ENCODE results near the gene LITAFD.
A peak's percentile ranks its signal among the peaks of the same experiment; 100 is the strongest.

Gene LITAFD

GRCh38 chr16:8920645-8921346 lies 38.6 kb downstream of the LITAFD start:
- DNase-seq, result no peak

DNA sequence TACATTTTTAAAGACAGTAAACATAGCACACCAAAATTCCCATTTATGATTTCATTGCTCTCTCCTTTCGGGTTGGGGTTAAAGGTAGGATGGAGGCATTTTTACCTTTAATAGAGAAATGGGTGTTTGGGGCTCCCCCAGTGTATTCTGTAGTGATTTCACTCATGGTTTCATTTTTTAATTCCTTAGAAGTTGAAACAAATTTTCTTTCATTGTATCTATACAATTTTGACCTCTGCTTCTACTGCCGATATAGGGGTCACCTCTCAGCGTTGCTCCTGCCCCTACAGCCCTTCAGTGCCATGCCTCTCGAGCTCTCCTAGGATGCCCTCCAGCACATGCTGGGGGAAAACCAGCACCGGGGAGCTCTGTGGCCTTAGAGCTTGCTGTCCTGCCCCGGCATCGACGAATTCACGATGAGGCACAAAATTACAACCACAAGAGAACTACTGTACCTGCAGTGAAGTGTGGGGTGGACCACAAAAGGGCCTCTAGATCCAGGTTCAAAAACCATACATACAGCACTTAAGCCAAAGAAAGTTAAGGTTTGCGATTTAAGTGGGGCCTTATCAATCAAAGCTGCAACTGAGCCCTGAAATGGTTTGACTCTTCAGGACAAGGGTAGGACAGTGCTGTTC lies 39.3 kb downstream of the LITAFD start:
- DNase-seq, result no peak

GRCh38 chr16:8923199-8923598 lies 41.0 kb downstream of the LITAFD start:
- no peak for DNase-seq

DNA sequence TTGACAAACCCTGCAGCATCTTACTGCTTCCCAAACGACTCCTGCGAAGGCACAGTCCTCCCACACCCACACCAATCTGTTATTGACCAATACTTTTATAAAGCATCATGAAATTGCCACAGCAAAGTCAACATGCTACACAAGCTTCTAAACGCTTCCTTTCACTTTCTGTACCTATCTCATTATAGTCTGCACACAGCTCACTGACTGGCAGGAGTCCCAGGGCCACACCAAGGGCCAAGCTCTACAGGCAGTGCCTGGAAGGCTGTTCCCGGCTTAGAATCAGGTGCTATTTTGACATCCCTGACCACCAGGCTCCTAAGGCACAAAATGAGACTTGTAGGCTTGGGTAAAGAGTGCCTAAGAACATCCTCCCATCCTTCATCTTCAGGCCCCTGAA lies 42.1 kb downstream of the LITAFD start:
- DNase-seq, result no peak

- no peak for DNase-seq
Measured at GRCh38 chr16:8925455-8925854, 43.3 kb downstream of the LITAFD start.

DNA sequence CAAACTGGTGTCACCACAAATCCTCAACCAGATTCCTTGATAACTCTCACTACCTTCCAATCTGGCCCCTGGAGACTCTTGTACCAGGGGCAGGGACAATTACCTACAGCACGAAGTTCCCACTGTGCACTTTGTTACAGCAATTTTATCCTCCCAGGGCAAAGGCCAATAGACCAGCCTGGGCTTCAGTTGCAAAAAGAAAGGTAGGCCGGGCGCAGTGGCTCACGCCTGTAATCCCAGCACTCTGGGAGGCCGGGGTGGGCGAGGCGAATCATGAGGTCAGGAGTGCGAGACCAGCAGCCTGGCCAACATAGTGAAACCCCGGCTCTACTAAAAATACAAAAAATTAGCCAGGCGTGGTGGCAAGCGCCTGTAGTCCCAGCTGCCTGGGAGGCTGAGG lies 44.7 kb downstream of the LITAFD start:
- no peak for DNase-seq

GRCh38 chr16:8928467-8928957 lies 46.4 kb downstream of the LITAFD start:
- DNase-seq, result no peak

DNA sequence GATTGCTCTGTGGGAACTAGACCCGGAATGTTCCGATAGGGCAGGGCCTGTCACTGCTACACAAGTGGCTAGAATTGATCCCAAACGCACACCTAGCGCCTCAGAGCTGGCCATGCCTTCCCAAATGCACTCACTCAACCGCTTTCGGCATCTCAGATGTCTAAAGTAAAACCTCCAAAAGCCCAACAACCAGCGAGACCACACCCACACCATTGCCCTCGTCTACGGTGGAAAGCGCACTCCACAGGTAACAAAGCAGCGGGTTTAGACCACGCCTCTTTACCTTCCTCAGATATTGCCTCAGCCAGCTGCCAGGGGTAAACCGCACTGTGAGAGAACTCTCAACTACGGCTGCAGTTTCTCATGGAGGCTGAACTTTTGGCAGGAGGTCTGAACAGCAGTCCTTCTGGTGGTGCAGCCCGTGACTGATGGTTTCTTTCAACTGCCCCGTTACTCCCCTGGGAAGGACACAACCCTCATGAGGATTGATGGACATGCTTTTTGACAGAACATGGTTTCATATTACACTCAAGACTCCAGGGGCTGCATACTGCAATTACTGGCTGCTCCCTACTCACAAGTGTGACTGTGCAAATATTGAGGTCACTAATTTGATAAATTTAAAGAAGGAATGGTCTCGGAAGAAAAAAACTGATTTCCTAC lies 47.1 kb downstream of the LITAFD start:
- no peak for DNase-seq

- DNase-seq, result peak; percentile 72
Measured at GRCh38 chr16:8931859-8932258, 49.7 kb downstream of the LITAFD start.

- DNase-seq, result no peak
Measured at GRCh38 chr16:8934601-8935000, 52.5 kb downstream of the LITAFD start.
